Cerebellar cortex (tissue), 1 donor: Measurements from ENCODE around the gene XCL2.

Source experiments
- DNase-seq: peaks from one replicate; pipeline ENCODE4 v3.0.0-alpha.2; 2015; ENCODE audit warnings: low spot score

XCL2 gene

DNA sequence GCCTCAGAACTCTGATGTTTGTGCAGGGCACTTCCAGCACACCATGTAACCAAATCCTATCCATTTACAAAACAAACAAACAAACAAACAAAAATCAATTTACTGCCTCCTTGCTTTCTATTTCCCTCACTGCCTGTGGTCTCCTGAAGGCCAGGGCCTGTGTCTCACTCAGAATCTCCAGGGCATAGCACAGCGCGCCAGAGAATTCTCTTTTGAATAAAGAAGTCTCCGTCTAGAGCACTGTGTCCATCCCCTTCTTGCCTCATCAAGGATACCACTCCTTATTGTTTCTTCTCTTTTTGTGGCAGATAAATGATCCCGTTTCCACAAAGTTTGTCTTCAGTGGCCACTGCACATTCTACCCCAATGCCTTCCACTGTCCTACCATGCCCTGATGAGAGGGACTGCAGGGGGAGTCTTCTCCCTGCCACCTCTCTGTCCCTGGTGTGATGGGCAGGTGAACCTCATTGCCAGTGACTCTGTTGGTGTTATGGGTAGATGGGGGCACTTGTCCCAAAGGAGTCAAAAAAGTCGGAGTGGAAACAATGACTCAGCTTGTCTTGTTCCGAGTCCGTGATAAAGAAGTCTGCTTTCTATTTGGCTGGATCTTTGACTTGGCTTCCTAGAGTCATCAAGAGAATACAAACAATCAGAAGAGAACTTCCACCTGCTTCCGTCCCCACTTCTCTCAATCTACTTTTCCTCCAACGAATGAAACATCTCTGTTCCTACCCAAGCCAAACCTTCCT, 30.0 kb downstream of the XCL2 start:
- no peak for DNase-seq

DNA sequence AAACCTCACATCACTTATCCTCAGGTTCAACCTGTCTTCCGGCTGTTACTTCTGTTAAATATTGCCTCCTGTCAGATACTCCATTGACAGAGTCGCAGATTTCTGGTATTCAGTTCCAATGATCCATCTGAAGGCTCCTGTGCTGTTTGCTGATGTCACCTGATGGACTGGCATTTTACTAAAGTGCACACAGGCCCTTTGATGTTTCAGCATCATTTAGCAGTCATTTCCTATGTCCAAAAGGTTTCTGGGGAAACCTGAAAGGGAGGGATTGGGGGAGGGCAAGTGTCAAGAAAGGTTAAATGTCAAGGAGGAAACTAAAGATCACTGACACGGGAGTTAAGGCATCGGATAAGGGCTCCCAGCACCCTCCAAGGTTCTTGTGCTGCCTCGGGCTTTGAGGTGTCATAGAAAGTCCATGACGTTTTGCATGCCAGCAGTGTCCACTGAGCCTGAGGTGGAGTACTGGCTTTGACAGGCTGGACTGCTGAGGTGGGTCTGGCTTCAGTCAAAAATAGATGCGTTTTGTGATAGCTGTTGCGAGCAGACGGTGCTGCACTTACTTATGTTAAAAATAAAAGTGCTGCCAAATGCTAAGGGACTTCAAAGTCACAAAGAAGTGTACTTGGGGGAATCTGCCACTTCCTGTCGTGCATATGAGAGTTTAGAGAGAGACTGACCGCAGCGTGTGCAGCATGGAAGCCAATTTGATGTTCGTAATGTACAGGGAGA, 30.8 kb downstream of the XCL2 start:
- no peak for DNase-seq

DNA sequence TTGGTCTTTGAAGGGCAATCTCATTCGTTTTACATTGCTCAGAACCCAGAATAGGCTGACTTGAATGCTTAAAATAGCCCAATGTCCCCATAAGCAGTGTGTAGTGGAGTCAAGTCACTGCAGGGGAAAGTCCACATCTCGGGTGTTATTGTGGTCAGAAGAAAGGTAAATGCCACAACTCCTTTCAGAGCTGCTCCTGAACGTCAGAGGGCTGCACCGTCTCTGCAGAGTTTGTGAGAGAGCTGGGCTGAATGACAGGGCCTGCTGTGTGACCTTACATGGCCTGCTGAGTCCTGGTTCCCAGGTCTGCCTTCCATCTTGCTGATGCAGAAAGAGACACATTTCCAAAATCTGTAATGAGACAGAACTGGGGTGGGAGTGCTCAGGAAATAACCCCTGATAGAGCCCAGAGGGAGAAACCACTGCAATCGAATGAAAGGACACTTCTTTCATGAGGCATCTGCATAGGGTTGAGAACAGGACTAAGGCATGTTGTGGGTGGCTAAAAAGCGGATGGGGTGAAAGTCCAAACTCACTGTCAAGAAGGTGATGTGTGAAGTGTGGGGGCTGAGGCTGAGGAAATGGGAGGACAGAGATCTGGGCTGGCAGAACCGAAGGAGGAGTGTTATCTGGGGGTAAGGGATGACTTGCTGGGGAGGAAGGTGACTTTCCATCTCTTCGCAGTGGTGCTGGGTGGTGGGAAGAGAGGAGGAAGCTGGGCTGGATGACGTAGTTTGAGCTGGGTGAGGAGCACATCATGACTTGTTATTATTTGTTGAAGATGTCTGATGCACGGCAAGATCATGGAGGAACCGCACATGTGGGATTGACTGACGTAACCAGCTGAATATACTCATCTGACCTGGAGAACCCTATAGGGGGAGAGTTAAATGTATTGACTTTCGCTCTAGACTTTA, 33.7 kb downstream of the XCL2 start:
- no peak for DNase-seq

DNA sequence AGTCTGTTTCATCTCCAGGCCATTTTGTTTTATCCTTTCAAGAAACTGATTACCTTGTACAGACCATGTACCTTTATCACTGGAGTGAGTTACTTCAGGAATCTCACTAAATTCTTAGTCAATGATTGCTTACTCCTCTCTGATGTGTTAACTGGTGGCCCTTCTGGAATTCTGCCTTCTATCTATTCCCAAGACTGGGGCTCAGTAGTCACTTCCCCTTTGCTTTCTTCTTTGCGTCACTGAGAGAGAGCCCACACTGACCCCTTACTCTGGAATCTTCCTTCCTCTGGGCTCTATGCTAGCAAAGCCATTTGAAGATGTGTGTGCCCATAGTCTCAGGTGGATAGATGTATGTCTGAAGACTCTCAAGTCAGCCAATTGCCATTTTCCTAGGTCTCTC, 34.6 kb downstream of the XCL2 start:
- no peak for DNase-seq

DNA sequence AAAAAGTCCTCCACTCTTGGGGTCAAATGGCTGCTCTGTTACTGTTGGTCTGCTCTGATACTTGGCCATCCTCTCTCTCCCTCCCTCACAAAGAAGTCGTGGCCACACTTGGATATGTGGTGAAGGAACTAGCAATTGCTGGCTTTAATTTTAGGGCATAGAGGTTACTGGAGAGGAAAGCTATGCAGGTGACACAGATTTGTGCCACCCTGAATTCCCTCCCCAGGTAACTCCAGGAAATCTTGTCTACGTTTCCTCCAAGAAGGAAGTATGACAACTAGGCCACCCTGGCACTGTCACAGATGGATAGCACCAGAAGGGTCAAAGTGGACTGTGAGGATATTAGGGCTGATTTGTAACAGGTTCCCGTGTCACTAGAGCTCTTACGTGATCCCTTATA, 36.0 kb downstream of the XCL2 start:
- no peak for DNase-seq

DNA sequence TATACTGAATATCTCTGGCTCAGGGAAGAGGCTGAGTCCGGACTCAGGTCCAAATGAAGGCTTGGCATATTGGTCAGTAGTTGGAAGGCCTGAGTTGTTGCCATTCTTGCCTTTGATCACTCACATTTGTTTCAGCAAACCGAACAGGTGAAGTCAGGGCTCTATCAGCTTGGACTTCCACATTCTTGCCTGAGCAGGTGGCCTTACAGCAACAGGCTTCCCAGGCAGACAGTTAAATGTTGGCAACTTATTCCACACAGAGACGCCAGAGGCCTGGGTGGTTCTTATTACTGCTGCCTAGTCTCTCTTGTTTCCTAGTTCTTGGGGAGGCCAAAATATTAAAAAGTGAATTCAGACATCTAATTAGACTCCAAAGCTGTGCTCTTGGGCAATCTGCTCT, 36.6 kb downstream of the XCL2 start:
- peak; percentile 22 for DNase-seq

DNA sequence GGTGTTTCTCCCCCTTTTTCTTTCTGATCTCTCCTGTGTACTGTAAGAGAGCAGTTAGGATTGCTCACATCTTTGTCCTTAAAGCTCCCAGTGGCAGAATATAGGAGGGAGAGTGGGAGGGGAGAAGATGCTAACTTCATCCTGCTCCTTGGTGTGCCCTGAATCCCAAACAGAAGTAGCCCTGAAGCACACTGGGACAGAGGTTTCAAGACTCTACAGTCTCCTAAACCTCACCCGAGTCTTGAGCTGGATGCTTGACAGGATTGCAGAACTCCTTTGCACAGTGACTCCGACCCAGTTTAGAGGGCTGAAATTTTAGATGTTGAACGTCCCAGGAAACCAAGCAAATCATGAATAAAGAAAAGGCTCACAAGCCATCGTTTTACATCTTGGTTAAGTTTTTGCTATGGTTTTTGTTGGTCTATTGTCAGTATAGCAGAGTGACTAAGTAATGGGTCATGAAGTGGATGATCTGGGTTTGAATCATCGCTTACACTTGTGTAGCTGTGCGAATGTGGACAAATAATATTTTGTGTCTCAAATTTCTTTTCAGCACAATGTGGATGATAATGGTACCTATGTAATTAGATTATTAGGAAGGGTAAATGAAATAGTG, 37.5 kb downstream of the XCL2 start:
- DNase-seq = no peak

DNA sequence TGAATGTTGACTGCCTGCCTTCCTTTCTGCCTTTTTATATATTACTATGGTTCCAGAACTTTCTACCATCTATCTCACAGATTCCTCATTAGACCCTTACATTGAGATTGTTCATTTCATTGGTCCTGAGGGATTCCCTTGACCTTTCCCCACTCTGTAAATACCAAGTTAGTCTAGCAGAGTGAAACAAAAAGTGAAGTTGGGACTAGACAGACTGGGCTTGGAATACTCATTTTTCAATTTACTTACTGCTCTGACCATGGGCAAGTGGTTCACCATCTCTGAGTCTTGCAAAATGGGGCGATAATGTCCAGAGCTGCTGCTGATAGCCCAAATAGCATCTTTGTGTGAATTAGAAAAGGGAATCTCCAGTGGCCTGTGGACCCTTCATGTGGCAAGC, 38.8 kb downstream of the XCL2 start:
- no peak for DNase-seq

DNA sequence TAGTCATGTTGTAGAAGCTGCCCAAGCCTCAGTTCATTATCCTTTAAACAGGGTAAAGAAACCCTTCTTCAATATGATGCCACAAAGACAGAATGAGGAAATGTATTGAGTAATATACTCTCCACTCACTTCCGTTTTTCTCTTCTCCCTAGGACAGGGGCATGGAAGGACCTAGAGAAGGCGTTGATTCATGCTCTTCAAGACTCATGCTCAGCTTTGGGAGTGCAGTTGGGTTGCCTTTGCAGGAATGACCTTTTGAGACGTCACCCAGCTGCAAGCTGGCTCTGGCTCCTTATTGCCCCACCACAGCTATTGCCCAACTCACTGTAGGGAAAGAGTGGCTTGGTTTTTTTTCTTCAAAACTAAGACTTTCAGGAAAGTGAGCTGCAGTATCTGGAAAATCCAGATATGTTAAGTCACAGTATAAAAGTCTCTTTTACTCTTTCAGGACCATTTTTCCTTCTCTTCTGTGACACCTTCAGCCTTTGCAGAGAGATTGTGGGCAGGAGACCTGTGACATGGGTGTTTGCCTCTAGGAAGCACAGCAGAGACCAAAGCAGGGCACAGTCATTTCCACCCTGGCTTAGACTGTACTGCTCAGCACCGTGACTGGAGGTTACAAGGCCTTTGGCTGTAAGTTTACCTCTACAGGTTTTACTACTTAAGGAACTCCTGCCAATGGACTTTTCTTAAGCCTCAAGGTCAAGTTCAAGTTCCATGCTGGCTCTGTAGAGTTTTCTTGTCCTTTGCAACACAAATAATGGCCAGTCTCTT, 39.5 kb downstream of the XCL2 start:
- DNase-seq = no peak

DNA sequence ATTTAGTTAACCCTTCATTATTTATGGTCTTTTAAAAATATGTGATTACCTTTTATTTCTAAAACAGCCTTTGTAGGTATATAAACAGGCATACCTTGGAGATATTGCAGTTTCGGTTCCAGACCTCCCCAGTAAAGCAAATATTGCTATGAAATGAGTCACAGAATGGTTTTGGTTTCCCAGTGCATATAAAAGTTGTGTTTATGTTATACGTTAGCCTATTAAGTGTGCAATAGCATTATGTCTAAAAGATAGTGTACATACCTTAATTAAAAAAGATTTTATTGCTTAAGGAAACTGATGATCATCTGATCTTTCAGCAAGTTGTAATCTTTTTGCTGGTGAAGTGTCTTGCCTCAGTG, 44.1 kb downstream of the XCL2 start:
- no peak for DNase-seq

DNA sequence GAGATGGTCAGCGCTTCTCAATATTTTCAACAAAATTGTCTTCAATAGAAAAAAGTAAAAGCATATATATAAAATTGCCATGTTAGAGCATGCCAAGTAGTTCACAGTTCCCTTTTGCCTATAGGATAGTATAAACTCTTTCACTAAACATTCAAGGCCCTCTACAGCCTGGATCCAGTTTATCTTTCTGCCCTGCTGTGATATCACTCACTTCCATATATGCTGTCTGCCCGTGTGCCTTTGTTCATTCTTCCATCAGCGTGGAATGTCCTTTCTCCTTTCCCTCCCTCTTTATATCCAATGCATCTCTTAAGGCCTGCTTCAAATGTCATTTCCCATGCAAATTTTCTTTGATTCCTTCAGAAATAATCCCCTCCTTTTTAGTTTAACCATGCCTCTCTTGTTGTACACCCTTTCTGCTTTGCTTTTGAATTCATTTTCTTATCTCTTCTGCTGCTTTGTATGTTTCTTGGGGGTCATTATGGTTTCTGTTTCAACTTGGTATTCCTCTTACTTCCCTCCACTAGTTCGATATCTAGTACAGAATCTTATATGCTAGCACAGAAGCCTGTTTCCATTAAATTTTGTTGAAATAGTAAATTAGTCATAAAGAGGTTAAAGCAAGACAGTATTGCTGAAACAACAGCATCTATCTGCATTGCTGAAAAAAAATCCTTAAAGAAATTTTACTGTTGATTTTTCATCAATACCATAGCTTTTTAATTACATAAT, 44.7 kb downstream of the XCL2 start:
- DNase-seq = no peak

DNA sequence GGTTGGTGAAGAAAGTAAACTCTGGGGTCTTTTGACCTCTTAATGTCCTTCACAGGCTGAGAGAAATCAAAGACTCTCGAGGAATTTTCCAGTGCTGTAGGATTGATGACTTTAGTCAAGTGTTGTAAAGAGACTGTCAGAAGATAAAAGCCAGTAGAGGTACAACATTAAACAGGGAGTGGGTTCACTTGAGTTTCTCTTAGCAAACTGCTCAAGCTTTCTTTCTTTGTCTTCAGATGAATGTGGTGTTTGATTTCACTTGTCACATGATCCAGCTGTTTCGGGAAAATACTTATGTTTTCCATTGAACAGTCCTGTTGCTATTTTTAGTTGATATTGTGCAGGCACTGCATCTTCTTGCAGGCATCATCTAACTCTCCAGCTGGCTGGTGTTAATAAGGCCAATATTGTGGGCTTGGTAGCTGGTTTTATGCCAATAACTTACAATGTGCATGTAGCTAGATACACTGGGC, 45.6 kb downstream of the XCL2 start:
- no peak for DNase-seq

DNA sequence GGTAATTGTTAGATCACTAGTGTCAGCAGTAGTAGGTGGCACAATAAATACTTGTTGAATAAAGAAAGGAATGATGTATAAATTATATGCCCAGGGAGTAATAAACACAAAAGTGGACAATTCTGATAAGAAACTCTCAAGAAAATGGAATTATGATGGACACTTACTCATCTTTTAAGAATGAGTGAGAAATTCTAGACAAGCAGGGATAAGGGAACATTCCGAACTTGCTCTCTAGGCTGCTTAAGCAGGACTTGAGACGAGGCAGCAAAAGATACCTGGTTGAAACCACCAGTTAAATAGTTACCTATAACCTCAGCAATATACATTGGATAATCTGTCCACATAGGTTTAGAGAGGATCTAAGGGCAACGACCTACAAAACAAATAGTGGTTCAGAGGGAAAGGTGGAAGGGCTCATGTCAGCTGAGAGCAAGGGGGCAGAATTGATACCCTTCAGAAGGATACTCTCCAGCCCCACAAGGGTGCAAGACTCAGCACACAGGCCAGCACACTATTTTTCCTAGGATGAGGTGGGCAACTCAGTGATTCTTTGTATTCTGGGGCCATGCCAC, 46.3 kb downstream of the XCL2 start:
- no peak for DNase-seq

DNA sequence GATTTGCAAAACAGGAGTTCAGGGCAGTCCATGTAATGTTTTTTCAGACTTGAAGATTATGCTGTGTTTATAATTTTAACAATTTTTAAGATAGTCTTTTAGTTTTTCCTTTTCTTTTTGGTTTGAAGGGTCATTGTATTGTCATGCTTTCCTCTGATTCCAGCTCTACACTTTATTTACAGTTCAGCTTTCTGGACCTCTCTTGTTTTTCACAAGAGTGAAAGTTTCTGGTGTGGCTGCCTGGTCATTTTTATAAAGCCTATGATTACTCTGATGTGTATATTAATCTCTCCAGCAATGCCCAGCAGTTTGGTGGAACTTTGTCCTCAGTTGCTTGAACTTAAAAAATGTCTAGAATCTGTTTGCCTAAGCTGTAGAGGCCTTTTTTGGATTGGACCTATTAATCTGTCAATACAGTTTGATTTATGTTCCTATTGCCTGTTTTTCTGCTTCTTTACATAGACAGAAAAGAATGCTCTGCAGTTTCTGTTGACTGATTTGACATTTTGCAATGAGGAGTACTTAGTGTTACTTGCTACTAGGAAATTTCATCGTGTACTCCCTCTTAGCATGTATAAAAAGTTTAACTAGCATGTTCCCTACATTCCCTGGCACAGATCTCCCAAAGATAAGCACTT, 52.2 kb downstream of the XCL2 start:
- DNase-seq = no peak
